AG10803 (cell line): ENCODE measurements around the gene BDKRB1.

Source experiments
- DNase-seq: peaks from one replicate; pipeline ENCODE4 v3.0.0; 2010; ENCODE audit warnings: low read depth
- H3K4me3 ChIP-seq: 2 replicates; pipeline ENCODE4 v1.5.1; 2011; ENCODE audit warnings: mild to moderate bottlenecking, low read length, control low read depth
- CTCF ChIP-seq: conservative IDR thresholded peaks from 2 replicates; pipeline ENCODE4 v1.5.1; 2011; ENCODE audit warnings: mild to moderate bottlenecking, low read length, control low read depth, inconsistent platforms

The BDKRB1 gene

GRCh38 chr14:96260341-96260821 is 4.4 kb downstream of the BDKRB1 start:
- TF ChIP-seq CTCF: no peak
- H3K4me3 ChIP-seq: no peak overlapping the region
- DNase-seq: peak; percentile 93

GRCh38 chr14:96261053-96261452 is 5.0 kb downstream of the BDKRB1 start:
- H3K4me3 ChIP-seq: no peak overlapping the region
- TF ChIP-seq CTCF: no peak
- no peak for DNase-seq

GRCh38 chr14:96261772-96262655 is 6.0 kb downstream of the BDKRB1 start:
- DNase-seq: no peak
- no peak; the same call in 1 of the 2 replicates for TF ChIP-seq CTCF
- no peak overlapping the region for H3K4me3 ChIP-seq

GRCh38 chr14:96263347-96264199 is 7.6 kb downstream of the BDKRB1 start:
- no peak for TF ChIP-seq CTCF
- H3K4me3 ChIP-seq: no peak overlapping the region
- DNase-seq: no peak

- no peak for DNase-seq
- no peak overlapping the region for H3K4me3 ChIP-seq
- TF ChIP-seq CTCF: no peak
Measured at GRCh38 chr14:96264200-96264553, 8.2 kb downstream of the BDKRB1 start.

GRCh38 chr14:96264853-96265252 is 8.8 kb downstream of the BDKRB1 start:
- H3K4me3 ChIP-seq: no peak overlapping the region
- peak; percentile 52 for DNase-seq
- peak; percentile 66 for TF ChIP-seq CTCF
